EH (cell line): ENCODE data around the gene MYO1E.
"Not testable (repeated sequence)": the region's sequence is repeated elsewhere in the genome, so short reads cannot be mapped to it uniquely, and the experiment has no call there.

Experiments
- DNase-seq: peaks from one replicate; pipeline ENCODE4 v3.0.0-alpha.2; 2015; ENCODE audit warnings: low read depth

MYO1E gene

DNA sequence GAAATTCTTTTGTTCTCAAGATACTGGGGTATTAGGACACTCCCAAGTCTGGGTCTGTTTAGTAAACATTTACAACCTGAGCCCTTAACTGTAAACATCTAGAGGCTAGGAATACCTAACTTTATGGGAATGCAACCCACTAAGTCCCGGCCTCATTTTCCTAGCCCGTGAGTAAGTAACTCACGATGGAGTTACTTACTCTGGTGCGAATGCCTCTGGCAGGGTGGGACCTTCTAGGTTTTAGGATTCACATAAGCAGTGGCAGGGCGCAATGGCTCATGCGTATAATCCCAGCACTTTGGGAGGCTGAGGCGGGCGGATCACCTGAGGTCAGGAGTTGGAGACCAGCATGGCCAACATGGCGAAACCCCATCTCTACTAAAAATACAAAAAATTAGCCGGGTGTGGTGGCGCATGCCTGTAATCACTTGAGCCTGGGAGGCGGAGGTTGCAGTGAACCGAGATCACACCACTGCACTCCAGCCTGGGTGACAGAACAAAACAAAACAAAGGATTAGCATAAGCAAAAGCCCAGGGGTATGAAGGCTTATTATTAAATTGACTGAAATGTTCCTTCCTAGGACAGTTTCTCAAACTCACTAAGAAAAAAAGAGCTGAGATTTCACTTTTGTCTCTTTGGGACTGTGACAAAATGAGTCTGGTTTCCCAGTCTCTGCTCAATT, 14.7 kb upstream of the MYO1E start:
- not testable (repeated sequence) for DNase-seq

DNA sequence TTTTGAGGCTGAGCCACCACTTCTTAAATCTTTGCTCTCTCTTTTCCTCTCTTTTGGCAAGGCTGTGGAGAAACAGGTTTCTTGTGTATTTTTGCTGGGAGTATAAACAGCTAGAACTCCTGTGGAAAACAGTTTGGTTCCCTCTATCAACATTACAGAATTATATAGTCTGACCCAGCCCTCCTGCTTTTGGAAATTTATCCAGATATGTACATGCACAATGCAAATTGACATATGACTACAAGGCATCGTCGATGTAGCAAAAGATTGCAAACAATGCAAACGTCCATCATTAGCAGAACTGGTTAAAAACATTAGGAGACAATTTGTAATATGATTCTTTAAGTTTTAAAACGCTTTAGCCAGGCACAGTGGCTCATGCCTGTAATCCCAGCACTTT, 12.5 kb upstream of the MYO1E start:
- no peak for DNase-seq

DNA sequence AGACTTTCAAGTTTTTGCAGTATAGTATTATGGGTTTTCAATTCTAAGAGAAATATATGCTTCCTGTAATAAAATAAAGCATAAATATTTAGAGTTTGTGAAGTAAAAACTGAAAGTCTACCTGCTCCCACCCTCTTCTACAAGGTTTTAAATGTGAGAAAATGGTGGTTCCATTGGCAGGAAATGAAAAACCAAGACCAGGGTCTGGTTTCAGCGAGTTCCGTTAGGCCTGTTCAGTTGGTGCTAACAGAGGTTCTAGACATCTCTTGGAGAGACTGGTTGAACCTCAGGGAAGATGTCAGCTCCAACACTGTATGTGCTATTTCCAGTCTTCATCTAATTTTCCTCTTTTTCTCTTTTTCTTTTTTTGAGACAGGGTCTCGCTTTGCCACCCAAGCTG, 11.8 kb upstream of the MYO1E start:
- DNase-seq, result no peak

DNA sequence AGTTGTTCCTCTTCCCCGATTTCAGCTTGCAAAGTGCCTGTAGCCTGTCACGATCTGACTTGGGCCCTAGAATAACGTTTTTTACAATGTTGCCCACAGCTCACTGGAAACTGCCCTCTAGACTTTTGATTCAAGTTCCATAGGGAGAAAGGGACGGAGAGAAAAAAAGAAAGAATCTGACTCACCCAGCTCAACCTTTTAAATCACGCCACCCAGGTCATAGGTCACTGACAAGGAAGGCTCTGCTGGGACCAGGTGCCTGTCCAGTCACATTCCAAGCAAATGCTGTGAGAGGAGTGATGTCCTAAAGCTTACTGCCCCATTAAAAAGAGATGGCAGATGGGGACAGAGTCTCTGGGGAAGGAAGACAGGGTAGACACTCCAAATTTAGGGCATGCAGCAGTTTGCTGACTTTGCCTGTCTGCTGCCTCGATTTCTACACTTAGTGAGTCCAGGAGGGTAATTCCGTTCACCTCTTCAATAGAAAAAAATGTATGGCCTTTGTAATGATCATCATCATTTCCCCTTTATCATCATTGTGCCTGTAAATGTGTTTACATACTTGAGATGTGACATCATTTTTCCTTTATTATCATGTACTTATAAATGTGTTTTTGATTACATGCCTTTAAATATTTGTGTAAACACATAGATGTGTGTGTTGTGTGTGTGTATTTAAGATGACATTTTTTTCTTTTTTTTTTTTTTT, 8.4 kb upstream of the MYO1E start:
- DNase-seq, result peak; percentile 17

DNA sequence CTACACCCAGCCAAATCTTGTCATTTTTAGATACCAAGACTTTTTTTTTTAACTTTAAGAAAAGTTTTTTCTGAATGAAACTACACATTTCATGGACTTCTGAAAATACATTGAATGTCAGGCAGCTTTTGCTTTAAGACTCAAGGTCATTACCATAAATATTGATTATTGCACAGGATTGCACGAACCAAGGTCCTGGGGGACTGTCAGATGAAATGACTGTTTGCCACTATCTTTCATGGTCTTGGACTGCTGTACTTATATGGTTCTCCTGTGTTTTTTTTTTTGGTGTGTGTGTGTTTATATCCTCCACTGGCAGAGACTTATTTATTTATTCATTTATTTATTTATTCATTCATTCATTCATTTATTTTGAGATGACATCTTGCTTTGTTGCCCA, 6.9 kb upstream of the MYO1E start:
- DNase-seq, result no peak

DNA sequence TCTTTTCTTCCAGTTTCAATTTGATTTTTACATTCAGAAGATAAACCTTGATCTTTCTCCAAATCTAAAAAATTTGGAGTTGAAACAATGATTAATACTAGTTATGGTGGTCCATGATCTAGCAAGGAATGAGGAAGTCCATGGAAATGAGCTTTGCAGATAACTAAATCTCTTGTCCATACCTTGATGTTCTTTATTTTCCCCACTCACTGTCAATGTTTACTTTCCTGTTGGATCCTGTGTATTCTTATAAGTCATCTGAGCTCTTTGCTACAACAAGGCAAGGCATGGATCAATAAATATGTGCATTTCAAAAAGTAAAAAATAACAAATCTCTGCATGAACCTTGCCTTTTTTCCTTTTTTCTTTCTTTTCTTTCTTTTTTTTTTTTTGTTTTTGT, 6.2 kb upstream of the MYO1E start:
- DNase-seq, result no peak

DNA sequence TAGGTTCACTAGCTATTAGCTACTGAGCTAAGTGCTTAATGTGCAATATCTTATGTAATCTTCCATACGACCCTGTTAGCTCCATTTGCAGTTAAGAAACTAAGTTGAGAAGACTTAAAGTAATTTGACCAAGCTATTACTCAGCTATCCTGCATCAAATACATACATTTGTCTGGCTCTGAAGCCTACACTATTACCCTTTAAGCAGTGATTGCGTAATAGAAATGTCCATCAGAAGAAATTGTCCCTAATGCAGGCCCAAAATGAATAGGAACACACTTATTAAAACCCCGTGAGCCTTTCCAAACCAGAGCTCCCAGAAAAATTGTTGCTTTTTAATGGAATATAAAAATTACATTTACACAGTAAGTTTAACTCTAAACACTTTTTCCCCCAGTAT, 5.3 kb upstream of the MYO1E start:
- DNase-seq, result no peak

DNA sequence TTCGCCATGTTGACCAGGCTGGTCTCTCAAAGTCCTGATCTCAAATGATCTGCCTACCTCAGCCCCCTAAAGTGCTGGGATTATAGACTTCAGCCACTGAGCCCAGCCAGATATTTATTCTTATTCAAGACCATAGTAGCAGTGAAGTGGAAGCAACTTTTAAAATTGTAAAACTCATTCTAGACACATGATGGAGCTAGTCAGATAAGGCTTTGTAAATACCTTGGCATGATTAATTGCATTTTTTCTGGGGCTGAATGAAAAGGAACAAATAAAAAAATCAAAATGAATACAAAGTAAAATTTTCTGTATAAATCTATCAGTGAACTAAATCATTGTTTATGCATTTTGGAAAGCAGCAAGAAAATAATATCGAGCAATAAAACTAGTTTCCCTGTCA, 4.1 kb upstream of the MYO1E start:
- peak; percentile 44 for DNase-seq

DNA sequence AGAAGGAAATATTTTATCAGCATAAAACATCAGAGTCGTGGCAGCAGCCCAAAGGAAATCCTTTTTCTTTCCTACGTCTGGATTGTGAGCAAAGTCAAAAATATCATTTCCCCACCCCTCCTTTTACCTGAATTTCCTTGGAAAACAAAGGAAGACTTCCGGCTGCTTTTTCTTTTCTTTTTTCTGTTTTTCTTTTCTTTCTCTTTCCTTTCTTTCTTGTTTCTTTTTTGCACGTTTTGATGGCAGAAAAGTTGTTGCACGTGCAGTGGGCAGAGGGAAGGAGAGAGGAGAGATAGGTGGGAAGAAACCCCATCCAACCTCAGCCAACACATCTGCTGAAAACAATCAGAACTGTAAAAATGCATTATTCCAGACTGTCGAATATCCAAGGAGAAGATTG, 544 bp upstream of the MYO1E start:
- no peak for DNase-seq

DNA sequence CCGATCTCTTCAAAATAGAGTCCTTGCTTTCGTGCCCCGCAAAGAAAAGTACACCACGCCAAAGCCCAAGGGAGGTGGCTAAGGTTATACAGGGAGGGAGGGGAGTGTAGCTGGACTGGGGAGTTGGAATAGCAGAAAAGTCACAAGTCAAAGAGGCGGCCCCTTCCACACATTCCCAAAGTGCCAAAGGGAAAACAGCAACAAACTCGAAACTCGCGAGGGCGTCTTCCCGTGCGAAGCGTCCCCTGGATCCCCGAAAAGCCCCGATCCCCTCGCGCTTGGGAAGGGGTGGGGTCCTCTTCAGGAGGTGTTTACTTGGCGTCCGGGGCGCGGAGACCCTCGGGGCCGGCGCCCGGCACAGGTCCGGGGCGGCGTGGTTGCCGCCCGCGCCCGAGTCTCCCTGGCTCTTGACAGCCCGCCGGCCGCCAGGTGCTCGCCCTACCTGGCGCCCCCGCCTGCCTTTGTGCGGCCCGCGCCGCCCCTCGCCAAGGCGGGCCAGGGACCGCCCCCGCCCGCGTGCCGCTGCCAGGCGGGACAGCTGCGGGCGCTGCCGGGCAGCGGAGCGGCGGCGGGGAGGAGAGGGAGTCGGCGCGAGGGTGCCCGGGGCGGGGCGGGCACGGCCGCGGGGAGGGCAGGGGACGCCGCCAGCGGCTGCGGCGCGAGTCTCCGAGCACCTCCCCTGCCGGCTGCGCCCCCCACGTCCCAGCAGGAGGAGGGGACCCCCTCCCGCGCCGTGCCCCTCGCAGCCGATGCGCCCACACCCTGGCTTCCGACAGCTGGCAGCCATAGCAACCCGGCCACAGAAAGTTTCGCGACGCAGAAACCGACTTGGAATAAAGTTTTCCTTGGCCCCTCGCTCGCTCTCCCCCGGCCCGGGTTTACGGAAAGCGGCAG, 966 bp downstream of the MYO1E start:
- peak; percentile 50 for DNase-seq

DNA sequence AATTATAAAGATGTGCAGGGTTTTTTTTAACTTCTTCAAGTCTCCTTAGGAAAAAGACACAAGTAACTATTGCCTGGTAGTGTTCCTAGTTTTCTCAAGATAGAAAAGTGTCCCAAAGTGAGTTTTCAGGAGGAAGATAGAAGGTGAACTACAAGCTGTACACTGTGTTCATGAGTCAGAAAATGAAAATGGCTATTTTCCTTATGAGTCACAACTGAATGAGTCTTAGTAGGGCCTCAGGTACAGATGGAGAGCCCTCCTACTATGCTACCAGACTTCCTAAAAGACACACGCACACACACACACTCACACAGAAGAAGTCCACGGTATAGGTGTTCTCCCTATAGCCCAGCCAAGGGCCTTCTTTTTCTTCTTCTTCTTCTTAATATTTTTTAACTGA, 3.1 kb downstream of the MYO1E start:
- peak; percentile 18 for DNase-seq

DNA sequence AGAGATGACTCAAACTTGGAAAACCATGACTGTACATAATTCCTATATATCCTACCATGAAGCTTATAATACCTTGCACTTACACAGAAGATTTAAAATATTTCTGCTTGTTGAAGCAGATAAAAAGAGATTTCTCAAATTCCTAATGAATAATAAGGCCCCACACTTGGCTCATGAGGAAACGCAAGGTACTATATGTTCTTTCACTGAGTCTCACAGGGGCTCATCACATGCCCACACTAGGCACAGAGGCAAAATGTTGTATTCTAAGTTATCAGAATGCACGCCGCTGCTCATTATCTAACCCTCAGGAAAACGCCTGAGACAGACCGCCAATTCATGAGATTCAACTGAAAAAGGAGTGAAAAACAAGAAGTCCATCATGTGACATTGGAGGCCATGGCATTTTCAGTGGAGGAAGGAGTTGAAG, 5.6 kb downstream of the MYO1E start:
- peak; percentile 26 for DNase-seq

DNA sequence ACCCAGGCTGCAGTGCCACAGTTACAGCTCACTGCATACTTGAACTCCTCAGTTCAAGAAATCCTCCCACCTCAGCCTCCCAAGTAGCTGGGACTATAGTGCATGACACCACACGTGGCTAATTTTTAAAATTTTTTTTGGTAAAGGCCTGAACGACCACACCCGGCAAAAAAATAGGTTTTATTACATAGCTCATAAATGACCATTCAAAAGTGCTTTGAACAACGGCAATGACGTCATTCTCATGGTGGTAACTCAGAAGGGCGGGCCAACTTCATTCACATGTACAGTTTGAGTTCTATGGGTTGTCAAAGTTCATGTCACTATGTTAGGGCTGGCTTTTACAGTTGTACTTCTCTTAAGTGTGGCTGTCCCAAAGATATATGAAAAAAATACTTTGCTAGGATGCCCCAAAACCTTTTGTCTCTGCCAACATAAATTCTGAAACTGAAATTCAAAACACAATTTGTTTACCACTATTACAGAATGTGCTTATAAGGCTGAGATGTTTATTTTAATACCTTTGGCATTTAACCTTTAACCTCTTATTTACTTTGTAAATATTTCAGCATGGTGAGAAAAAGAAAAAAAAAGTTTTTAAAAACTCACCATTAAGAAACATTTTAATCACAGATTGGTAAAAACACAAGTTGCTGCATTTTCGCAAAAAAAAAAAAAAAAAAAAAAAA, 6.2 kb downstream of the MYO1E start:
- DNase-seq, result peak; percentile 24

DNA sequence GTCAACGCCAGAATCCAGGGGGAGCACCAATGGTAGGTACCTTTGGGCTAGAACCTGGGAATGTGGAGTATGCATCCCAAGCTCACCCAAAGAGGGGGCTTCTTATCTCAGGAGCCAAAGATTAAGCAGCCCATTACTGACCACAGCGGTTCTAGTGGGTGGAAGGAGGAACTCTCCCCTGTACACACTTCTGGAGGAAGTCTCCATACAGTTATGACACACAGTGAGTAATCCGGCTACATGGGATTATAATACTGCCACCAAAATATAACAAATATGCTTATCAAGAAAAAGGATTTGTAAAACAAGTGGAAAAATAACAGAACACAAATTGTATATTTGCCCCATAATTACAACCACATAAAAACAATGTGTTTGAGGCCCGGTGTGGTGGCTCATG, 8.4 kb downstream of the MYO1E start:
- DNase-seq, result peak; percentile 28

DNA sequence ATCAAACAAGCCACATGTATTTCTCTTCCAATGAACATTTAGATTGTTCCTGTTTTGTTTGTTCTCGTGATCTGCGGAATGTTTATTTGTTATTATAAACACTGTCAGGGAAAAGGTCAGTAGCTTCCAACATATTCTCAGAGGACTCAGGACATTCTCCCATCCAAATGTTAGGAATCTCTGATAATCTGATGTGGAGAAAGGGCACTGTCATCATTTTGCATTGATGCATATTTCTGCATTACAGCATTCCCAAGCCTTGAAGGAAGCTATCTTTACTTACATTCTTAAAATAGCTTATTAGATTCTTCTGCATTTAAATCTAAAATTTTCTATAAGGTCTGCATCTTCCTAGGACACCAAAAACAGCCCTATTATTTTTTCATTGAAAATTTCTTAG, 10.3 kb downstream of the MYO1E start:
- peak; percentile 34 for DNase-seq

DNA sequence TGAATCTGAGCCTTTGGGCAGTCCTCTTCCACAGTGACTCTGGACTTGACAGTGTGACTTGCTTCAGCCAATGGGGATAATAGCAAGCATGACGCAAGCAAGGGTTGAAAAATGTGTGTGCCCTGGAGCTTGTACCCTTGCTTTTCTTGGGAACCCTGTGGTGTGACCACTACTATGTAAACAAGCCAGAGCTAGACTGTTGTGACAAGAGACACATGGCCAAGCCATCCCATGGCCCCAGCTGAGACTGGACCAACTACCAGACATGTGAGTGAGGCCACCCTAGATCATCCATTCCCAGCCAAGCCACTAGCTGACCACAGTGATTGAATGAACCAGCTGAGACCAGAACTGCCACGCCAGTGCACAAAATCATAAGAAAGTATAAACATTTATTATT, 11.8 kb downstream of the MYO1E start:
- peak; percentile 63 for DNase-seq

DNA sequence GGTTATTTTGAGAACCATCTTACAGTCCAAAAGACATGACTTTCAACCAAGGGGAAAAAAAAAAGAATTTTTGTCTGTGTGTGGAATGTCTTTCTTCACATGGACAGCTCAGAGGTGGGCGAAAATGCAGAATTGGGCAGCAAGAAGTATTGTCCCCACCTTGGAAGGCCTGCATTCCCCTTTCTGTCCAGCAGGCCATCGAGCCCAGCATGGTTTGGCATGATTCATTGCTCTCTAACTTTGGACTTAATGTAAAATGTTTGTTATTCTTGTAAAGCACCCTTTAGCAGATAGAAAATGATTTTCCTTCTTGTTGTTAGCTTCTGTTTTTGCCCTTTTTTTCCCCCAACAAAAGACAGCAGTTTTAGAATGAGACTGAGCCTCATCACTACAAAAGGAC, 12.4 kb downstream of the MYO1E start:
- peak; percentile 11 for DNase-seq

DNA sequence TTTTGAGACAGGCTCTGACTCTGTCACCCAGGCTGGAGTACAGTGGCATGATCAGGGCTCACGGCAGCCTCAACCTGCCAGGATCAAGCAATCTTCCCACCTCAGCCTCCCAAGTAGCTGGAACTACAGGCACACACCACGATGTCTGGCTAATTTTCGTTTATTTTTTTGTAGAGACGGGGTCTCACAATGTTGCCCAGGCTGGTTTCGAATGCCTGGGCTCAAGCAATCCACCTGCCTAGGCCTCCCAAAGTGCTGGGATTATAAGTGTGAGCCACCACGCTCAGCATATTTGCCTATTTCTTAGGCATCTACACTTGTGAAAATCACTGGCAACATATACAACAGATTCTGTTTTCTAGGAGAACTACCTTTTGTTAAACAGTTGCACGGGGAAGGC, 16.9 kb downstream of the MYO1E start:
- DNase-seq, result no peak

DNA sequence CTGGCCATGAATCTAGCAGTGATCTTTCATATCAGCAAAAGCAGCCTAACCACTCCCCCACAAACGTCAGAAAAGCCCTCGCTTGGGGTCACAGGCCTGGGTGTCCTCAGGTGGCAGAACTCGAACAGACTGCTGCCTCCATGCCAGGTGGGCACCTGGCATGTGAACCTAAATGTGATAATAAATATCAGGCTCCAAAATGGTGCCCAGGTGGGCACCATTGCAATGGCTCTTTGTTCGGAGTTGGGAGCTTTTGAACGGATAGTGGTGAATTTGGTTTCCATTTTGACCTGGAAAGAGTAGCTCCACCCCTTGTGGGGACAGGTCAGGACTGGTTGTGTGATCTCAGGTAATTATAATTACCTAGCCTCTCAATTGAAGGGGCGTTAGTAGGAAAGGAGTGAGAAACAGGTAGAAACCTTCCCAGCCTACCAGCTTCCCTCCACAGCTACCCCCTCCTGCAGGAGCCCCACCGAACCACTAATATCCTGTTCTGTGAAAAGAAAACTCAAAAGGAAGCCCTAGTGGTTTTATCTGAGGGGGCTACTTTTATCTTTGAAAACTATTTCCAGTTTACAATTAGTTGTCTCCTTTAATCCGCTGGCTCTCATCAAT, 18.1 kb downstream of the MYO1E start:
- no peak for DNase-seq

DNA sequence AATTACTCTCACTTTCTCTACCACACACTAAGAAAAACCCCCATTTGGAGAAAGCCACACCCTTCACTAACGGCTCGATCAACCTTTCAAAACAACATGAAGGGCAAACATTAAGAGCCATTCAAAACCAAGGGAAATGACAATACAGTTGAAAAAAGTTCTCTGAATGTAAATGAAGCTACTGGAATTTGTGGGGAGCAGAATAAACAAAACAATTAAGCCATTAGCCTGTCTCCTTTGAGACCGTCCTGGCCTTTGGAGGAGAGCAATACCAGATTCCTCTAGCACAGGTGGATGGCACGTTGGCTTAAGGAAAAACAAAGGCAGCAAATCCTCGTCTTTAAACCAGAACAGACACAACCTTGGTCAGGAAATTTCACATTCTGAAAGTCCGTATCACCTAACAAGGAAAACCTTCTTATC, 18.7 kb downstream of the MYO1E start:
- DNase-seq, result no peak

DNA sequence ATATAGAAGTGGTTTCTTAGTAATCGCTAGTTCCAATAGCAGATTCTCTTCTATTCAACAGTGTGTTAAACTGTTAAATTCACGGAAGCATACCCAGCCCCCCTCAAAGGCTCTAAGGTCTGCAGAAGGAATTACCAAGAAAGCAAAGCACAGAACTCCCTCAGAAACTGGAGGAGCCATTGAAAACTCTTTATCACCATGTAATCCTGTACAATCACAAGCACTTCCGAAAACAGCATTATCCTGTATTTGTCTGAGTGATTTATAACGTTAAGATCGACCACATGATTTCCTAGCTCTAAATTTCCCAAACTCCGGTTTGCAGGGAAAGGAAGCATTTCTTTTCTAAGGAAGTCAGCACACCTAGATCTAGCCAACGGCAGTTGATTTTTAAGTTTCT, 20.0 kb downstream of the MYO1E start:
- DNase-seq, result no peak

DNA sequence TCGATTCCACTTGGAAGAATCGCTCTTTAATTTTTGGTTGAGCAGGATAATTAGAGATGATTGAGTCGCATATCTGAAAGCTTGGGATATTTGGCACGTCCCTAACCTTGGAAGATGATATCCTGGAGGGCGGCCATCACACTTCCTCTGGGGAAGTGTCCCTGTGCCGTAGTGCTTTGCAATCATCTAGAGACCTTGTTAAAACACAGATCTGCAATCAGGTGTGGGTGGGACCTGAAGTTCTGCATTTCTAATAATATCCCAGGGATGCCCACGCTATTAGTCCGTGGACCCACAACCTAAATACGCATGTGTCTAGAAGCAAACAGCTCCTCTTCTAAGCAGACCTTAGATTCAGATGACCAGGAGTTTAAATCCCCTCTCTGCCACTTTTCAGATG, 20.5 kb downstream of the MYO1E start:
- no peak for DNase-seq
